ENCODE data around the gene SORBS1.

DNA sequence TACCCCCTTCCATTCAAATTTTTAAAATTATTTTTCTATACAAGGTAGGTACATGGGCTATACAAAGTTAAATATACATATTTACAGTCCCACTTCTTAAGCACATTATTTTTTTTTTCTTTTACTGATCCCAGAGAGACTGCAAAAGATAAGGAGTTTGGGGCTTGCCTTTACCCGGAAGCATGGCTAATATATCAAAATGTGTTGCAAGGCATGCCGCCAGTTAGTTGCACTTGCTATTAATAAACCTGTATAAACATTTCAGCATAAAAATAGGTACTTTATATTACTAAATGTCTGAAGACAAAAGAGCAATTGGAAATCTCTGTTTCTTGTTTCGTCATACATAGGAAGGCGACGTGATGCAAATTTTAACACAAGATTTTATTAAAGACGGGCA lies 248.9 kb downstream of the SORBS1 start:
- TF ChIP-seq EP300 (IDR thresholded peaks at IDR 0.05): no peak
- TF ChIP-seq, protein P1, sequence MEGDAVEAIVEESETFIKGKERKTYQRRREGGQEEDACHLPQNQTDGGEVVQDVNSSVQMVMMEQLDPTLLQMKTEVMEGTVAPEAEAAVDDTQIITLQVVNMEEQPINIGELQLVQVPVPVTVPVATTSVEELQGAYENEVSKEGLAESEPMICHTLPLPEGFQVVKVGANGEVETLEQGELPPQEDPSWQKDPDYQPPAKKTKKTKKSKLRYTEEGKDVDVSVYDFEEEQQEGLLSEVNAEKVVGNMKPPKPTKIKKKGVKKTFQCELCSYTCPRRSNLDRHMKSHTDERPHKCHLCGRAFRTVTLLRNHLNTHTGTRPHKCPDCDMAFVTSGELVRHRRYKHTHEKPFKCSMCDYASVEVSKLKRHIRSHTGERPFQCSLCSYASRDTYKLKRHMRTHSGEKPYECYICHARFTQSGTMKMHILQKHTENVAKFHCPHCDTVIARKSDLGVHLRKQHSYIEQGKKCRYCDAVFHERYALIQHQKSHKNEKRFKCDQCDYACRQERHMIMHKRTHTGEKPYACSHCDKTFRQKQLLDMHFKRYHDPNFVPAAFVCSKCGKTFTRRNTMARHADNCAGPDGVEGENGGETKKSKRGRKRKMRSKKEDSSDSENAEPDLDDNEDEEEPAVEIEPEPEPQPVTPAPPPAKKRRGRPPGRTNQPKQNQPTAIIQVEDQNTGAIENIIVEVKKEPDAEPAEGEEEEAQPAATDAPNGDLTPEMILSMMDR (IDR thresholded peaks at IDR 0.05): no peak
